GM21786 (cell line): ENCODE results near the gene PKP4.
"Not testable (repeated sequence)": the region's sequence is repeated elsewhere in the genome, so short reads cannot be mapped to it uniquely, and the experiment has no call there.

Source experiments
- ATAC-seq: cut with Tn5 transposase; IDR thresholded peaks from one replicate; pipeline ENCODE4 v1.9.1; 2021; ENCODE audit not compliant: unreplicated experiment

PKP4 gene, protein sequence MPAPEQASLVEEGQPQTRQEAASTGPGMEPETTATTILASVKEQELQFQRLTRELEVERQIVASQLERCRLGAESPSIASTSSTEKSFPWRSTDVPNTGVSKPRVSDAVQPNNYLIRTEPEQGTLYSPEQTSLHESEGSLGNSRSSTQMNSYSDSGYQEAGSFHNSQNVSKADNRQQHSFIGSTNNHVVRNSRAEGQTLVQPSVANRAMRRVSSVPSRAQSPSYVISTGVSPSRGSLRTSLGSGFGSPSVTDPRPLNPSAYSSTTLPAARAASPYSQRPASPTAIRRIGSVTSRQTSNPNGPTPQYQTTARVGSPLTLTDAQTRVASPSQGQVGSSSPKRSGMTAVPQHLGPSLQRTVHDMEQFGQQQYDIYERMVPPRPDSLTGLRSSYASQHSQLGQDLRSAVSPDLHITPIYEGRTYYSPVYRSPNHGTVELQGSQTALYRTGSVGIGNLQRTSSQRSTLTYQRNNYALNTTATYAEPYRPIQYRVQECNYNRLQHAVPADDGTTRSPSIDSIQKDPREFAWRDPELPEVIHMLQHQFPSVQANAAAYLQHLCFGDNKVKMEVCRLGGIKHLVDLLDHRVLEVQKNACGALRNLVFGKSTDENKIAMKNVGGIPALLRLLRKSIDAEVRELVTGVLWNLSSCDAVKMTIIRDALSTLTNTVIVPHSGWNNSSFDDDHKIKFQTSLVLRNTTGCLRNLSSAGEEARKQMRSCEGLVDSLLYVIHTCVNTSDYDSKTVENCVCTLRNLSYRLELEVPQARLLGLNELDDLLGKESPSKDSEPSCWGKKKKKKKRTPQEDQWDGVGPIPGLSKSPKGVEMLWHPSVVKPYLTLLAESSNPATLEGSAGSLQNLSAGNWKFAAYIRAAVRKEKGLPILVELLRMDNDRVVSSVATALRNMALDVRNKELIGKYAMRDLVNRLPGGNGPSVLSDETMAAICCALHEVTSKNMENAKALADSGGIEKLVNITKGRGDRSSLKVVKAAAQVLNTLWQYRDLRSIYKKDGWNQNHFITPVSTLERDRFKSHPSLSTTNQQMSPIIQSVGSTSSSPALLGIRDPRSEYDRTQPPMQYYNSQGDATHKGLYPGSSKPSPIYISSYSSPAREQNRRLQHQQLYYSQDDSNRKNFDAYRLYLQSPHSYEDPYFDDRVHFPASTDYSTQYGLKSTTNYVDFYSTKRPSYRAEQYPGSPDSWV

DNA sequence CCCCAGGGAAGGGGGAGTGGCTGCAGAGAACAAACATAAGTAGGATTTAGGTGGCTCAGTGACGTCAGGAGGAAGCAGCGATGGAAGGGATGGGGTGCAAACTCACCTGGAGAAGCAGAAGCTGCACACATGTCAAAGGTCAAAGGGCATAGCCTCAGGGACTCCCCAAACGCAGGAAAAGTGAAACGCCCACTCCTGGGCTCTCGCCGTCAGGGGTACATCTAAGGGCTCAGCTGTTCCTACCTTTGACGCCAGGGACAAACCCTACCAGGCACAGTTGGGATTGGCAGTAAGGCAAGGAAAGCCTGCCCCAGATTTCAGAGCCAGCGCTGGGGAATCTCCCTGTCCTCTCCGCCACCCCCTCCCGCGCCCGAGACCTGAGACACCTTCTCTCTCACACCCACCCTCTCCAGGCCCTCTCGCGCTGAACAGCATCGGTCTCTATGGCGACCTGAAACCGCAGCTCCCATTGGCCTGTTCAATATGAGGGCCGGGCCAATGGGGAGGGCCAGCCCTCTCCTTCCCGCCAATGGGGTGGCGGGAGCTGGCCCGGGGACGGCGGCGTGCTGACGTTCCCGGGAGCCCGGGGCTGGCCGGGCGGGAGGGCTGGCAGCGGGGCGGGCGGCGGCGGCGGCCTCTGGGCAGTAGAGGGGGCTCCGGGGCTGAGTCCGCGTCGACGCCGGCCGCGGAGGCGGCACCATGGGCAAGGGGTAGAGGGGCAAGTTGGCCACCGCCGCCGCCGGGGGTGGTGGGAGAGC is at the start of gene PKP4, which contains the start of gene CCDC148:
Gene PKP4, plus strand, starts transcription at position 644 of the 758 bp plus-strand sequence. CDS start 76,233 bp downstream, outside the sequence.
Gene CCDC148, minus strand, starts transcription at position 445 of the 758 bp plus-strand sequence. Its CDS starts 314 bp downstream, at position 131.
- peak; percentile 89 for ATAC-seq

DNA sequence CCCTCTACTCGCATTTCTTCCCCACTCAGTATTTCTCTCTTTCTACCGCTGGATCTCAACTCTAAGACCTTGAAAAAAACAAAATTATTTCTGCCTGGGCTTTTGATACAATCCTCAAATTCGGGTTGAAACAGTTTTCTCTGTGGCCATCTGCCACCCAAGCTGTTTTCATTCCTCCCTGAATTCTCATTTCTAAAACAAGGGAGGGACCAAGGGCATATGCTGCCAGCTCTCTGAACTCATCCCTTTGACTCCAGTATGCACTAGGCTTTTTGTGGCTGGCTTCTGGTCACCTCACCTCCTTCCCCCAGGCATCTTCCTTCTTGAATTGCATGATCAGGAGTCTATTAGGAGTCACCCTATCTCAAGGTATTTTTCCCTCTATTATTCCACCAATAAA is 49.7 kb upstream of the PKP4 start:
- ATAC-seq = no peak

DNA sequence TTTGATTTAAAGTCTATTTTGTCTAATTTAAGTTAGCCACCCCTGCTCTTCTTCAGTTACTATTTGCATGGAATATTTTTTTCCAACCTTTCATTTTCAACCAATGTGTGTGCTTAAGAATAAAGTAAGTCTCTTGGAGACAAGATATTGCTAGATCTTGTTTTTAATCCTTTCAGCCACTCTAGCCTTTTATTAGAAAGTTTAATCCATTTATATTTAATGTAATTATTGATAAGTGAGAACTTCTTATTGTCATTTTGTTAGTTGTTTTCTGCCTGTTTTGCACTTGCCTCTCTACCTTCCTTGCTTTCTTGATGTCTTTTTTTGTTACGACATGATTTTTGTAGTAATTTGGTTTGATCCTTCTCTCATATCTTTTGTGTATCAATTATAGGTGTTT is 46.6 kb upstream of the PKP4 start:
- no peak for ATAC-seq

DNA sequence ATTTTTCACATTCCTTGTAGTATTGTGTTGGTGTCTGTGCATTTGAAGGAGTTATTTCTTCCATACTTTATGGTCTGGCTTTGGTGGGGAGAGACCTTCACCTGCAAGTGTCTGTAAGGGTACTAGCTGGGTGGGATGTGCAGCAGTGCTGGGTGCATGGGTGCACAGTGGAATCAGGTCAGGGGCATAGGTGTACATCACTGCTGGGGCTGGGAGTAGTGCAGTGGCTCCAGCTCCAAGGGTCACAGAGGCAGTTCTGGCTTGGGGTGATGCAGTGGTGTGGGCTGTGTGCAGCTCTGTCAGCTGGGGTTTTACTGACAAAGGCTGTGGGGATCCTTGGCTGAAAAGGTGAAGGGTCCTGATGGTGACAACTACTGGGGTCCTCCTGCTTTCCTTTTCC is 45.0 kb upstream of the PKP4 start:
- no peak for ATAC-seq

DNA sequence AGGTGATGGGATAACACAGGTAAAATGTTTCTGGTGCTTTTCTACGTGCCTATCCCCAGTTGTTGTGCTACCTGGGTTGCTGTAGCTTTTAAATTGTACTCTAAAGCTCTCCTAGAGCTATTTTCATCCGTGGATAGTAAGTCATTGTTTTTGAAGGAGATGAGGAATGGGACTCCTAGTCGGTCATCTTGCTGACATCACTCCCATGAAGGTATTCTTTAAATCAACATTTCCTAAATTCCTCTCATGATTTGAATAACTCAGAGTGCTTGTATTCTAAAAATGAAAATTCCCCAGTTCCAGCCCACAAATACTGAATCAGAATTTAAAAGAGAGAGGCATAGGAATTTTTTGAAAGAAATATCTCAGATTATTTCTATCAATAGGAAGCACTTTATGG is 44.5 kb upstream of the PKP4 start:
- no peak for ATAC-seq

DNA sequence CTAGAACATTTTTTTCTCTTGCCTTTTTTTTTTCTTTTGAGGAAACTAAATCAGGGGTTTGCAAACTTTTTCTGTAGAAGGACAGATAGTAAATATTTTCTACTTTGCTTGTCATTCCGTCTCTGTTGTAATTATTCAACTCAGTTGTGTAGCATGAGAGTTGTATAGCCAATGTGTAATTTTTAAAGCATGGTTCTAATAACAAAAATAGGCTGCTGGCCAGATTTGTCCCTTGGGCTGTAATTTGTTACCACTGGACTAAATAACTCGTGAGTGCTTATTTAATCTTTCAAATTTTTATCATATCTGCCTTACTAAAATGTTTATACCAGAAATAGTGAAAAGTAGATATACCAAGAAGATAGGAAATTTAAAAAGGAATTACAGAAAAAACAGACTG is 43.2 kb upstream of the PKP4 start:
- no peak for ATAC-seq

DNA sequence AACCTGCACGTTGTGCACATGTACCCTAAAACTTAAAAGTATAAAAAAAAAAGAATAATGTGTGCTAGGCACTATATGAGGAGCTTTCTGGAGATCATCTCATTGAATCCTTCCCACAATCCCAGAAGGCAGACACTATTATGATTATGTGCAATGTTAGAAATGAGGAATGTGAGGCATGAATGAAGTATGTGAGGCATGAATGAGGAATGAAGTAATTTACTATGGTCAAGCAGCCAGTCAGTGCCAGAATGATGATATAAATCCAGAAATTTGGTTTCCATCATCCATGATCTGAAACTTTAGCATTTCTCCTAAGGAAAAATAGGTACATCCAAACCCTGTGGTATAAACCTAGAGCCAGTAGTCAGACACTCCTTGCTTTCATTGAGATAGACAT is 42.2 kb upstream of the PKP4 start:
- no peak for ATAC-seq

DNA sequence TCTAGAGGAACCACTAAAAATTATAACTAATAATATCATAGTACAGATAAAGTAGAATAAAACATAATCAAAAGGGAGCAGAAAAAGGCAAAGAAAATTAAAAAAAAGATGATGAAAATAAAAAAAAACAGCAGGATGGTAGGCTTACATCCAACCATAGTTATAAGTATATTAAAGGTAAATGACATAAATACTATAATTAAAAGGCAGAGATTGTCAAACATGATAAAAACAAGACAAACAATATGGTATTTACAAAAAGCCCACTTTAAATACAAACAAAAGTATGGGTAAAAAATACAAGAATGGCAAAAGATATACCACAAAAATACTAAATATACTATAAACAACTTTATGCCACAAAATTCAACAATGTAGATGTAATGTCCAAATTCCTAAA is 24.6 kb upstream of the PKP4 start:
- no peak for ATAC-seq

GRCh38 chr2:158433716-158434115 is 23.0 kb upstream of the PKP4 start:
- ATAC-seq = not testable (repeated sequence)

- ATAC-seq = not testable (repeated sequence)
Measured at GRCh38 chr2:158439062-158439461, 17.7 kb upstream of the PKP4 start.

DNA sequence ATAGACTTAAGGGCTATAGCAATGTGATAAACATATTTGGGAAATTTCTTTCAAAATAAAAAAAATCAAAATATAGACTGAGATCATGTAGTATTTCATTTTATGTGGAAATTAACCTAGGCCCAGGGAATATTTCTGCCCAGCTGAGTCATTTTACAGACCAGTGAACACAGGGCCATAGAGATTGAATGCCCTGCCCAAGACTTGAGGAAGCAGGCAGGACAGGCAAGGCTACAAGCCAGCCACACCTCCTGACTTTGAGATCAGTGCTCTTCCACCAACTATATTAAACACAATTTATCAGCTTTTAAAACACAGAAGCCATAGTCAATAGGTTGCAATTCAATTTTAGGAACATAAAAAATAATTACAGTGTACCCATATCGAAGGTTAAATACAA is 13.1 kb upstream of the PKP4 start:
- no peak for ATAC-seq

GRCh38 chr2:158457092-158457825 is 507 bp downstream of the PKP4 start:
- peak; percentile 25 for ATAC-seq

- ATAC-seq = peak; percentile 42
Measured at GRCh38 chr2:158457826-158458616, 1.3 kb downstream of the PKP4 start.

DNA sequence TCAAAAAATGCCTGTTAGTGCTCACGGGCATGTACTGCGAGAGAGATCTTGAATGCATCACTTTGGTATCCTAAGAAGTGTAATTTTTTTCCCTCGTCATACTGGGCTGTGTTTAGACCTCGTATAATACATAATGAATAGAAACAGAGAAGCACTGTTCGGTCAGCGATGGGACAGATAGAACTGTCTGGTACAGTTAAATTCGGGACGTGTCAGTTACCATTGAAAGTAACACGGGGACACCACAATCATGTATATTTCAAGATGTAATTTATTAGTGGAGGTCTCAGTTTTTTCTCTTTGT is 1.8 kb downstream of the PKP4 start:
- no peak for ATAC-seq

GRCh38 chr2:158459161-158460003 is 2.6 kb downstream of the PKP4 start:
- no peak for ATAC-seq

DNA sequence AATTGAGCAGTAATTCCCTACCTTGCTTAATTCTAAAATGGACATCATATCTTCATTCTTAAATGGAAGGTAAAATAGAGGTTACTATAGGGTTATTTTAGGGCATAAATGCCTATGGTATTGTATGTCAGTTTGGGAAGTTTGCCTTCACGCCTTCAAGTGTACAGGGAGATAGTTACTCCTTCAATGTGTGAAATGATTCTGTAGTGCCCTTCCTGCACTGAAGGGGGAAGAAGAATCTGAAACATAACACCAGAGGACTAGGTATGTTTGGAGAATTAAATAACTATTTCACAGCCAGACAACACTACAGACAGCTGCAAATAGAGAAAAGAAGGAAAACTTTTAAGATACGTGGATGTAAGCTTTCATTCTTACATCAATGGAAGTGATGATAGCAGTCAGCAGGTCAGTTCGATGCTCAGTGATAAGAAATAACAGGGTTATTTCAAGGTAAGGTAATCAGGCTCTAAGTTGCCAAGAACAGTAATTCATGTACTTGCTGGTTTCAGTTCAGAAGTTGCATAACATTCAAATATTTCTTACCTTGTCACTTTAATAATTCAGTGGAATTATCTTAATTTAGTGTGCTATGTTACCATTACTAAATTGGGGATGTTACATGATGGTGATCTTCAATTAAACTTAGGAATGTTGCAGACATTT is 4.0 kb downstream of the PKP4 start:
- ATAC-seq = no peak

DNA sequence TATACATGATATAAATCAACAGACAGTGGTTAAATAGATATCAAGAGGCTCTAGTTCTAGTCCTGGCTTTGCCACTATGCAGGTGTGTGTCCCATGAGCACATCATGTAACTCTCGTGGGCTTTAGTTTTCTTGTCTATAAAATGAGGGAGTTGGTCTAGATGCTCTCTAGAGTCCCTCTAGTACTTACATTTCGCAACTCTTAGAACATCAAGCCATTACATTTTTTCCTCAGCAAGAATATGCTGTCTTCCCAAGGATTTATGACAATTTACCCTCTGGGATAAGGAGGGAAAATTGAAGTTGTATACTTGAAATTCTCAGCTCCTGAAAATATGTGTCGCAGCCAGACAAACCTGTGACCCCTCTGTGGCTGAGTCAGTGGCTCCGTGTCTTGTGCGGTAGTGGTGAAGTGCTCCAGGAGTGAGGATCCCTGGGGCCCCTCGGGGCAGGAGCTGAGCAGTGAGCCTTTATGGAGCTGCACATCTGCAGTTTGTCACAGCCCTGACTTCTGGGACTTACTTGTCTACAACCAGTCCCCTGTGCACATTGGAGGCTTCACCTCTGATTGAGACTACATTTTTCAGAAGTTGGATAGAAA is 6.8 kb downstream of the PKP4 start:
- no peak for ATAC-seq
